K562 (cell line): ENCODE data around the gene SRGN. TPM values are rescaled to one million over a fixed set of nuclear protein-coding genes. Genes with fewer than 3 reads are reported as not detected.

ENCODE experiments used
- C11orf30 ChIP-seq: fragments of 450-650 bp; IDR thresholded peaks from 2 replicates; pipeline ENCODE4 v1.6.1; 2016; ENCODE audit warnings: low read depth, mild to moderate bottlenecking
- CHAMP1 ChIP-seq: fragments of 450-650 bp; IDR thresholded peaks from 2 replicates; pipeline ENCODE4 v1.6.1; 2016; ENCODE audit warnings: mild to moderate bottlenecking
- DACH1 ChIP-seq: fragments of 450-650 bp; IDR thresholded peaks from 2 replicates; pipeline ENCODE4 v1.6.1; 2018; ENCODE audit not compliant: partially characterized antibody
- DEAF1 ChIP-seq: fragments of 450-650 bp; formaldehyde crosslinking; IDR thresholded peaks from 2 replicates; pipeline ENCODE4 v1.4.0; 2020; ENCODE audit warnings: mild to moderate bottlenecking, moderate library complexity
- GABPA ChIP-seq: fragments of 200-800 bp; sonication (Bioruptor generic); conservative IDR thresholded peaks from 2 replicates; pipeline ENCODE4 v1.6.1; 2016; ENCODE audit warnings: low read depth, missing genetic modification characterization, missing compliant biosample characterization
- LCOR ChIP-seq: sonication (generic); formaldehyde crosslinking; IDR thresholded peaks from 2 replicates; pipeline ENCODE4 v1.8.0; 2022; ENCODE audit warnings: mild to moderate bottlenecking, missing genetic modification reagents
- MAZ ChIP-seq, 2 experiments: fragments of 450-650 bp in 1 of 2; sonication (generic) in 1 of 2; formaldehyde crosslinking; IDR thresholded peaks in 1 of 2; conservative IDR thresholded peaks in 1 of 2; 2 replicates each; pipeline versions ENCODE4 v1.4.0 to v1.5.0; 2020; ENCODE audit warnings: mild to moderate bottlenecking in 1 of 2, missing genetic modification reagents in 1 of 2
- NBN ChIP-seq: fragments of 450-650 bp; IDR thresholded peaks from 2 replicates; pipeline ENCODE4 v1.6.1; 2016; ENCODE audit warnings: low read depth, mild to moderate bottlenecking
- PRDM10 ChIP-seq: fragments of 450-650 bp; IDR thresholded peaks from 2 replicates; pipeline ENCODE4 v1.6.1; 2018; ENCODE audit not compliant: partially characterized antibody
- RBM25 ChIP-seq: fragments of 200-400 bp; formaldehyde crosslinking; IDR thresholded peaks from 2 replicates; pipeline ENCODE4 v1.6.1; 2018; ENCODE audit warnings: low read length, low read depth, moderate library complexity; ENCODE audit not compliant: severe bottlenecking
- SP1 ChIP-seq: sonication (generic); formaldehyde crosslinking; IDR thresholded peaks from 2 replicates; pipeline ENCODE4 v1.8.1; 2022; ENCODE audit warnings: mild to moderate bottlenecking, missing genetic modification reagents
- STAT5A ChIP-seq: IDR thresholded peaks from 2 replicates; pipeline ENCODE4 v1.6.1; 2012; ENCODE audit warnings: low read length, inconsistent platforms, borderline replicate concordance
- TEAD1 ChIP-seq, 2 experiments: fragments of 450-650 bp in 1 of 2; sonication (generic) in 1 of 2; formaldehyde crosslinking; IDR thresholded peaks; 2 replicates each; pipeline versions ENCODE4 v1.4.0 to v1.8.0; 2020 to 2022; ENCODE audit warnings: mild to moderate bottlenecking in 2 of 2, missing genetic modification reagents in 1 of 2
- TEAD4 ChIP-seq, 2 experiments: sonication (generic) in 1 of 2; formaldehyde crosslinking in 1 of 2; IDR thresholded peaks; 2 replicates each; pipeline versions ENCODE4 v1.6.1 to v1.8.0; 2012 to 2022; ENCODE audit warnings: borderline replicate concordance in 1 of 2, inconsistent platforms in 1 of 2, low read length in 1 of 2, mild to moderate bottlenecking in 1 of 2, missing genetic modification reagents in 1 of 2
- ZNF311 ChIP-seq: fragments of 250-450 bp; sonication (Bioruptor Pico); IDR thresholded peaks from 2 replicates; pipeline ENCODE4 v1.4.0; 2020; ENCODE audit warnings: mild to moderate bottlenecking, moderate library complexity
- ZNF76 ChIP-seq: fragments of 250-450 bp; sonication (Bioruptor Pico); IDR thresholded peaks from 2 replicates; pipeline ENCODE4 v1.4.0; 2020; ENCODE audit warnings: mild to moderate bottlenecking, moderate library complexity, borderline replicate concordance
- ZNF766 ChIP-seq: fragments of 200-800 bp; sonication (Bioruptor generic); conservative IDR thresholded peaks from 2 replicates; pipeline ENCODE4 v1.6.1; 2016; ENCODE audit warnings: missing genetic modification characterization, missing compliant biosample characterization
- polyA plus RNA-seq, 8 experiments: library from polyadenylated mRNA; depleted of rRNA in 4 of 8; stranded (reverse) in 5 of 8; unstranded in 3 of 8; fragments of >200 nt; fragmentation: Nextera tagmentation in 2 of 8; fragmentation: Illumina TruSeq in 1 of 8; extraction: Ambion mirVana in 2 of 8; extraction: Trizol in 1 of 8; gene quantifications; 2 replicates each; pipeline versions ENCODE4 v1.2.1 to v1.2.3, GENCODE V29; 2011 to 2014; ENCODE audit warnings: inconsistent platforms in 1 of 8, missing spikeins in 1 of 8
- total RNA-seq, 7 experiments: library from RNA; depleted of rRNA in 6 of 7; stranded (reverse); fragments of >200 nt in 6 of 7; fragmentation: Illumina TruSeq in 2 of 7; extraction: Trizol in 2 of 7; gene quantifications; 2 replicates each; pipeline versions ENCODE4 v1.2.1 to v1.2.3, GENCODE V29; 2011 to 2021; ENCODE audit warnings: low replicate concordance in 1 of 7

SRGN gene
- total and polyA plus RNA-seq, 9 of the 15 experiments (the other 6 are each of a cell fraction or from before 2014, with no cell fraction given), result 136 to 304 (median 180) TPM

GRCh38 chr10:69092959-69093850, 5.3 kb downstream of the SRGN start (continued):
- TF ChIP-seq PRDM10, result no peak
- TF ChIP-seq LCOR, result no peak
- TF ChIP-seq RBM25, result peak; percentile 23
- TF ChIP-seq NBN, result 0 out of 2 replicates have a peak, but pooled peaks have one; percentile 37
- 0 out of 2 replicates have a peak, but pooled peaks have one; percentile 6 for TF ChIP-seq STAT5A
- TF ChIP-seq TEAD4 (IDR thresholded peaks at IDR 0.05; ENCODE audit: low read length), result peak; percentile 27; the same call in 1 of the 2 replicates
- no peak for TF ChIP-seq TEAD4 (CRISPR knock-in tag; IDR thresholded peaks at IDR 0.05; ENCODE audit: borderline replicate concordance)
- TF ChIP-seq MAZ (CRISPR knock-in tag; conservative IDR thresholded peaks at IDR 0.05 in 1 of 2, IDR thresholded peaks at IDR 0.05 in 1 of 2), result no peak
- no peak for TF ChIP-seq C11orf30
- peak; percentile 66; the same call in 1 of the 2 replicates for TF ChIP-seq ZNF766
- peak; percentile 27 for TF ChIP-seq DACH1
- TF ChIP-seq ZNF311 (CRISPR knock-in tag), result 0 out of 2 replicates have a peak, but pooled peaks have one; percentile 18
- peak; percentile 92 for TF ChIP-seq DEAF1 (CRISPR knock-in tag)
- TF ChIP-seq ZNF76 (CRISPR knock-in tag), result no peak
- 0 out of 4 replicates have a peak, but pooled peaks of 1 of the 2 experiments have one; percentile 7 for TF ChIP-seq TEAD1 (CRISPR knock-in tag; IDR thresholded peaks at IDR 0.05)
- TF ChIP-seq GABPA (tag), result 0 out of 2 replicates have a peak, but pooled peaks have one; percentile 34
- 0 out of 2 replicates have a peak, but pooled peaks have one; percentile 41 for TF ChIP-seq SP1 (CRISPR knock-in tag)
- TF ChIP-seq CHAMP1, result peak; percentile 71
- TF ChIP-seq, all 486 proteins: peak for 44
